H9 (cell line): ENCODE measurements around the gene MATN1. TPM values are rescaled to one million over a fixed set of nuclear protein-coding genes. Genes with fewer than 3 reads are reported as not detected.
A peak's percentile ranks its signal among the peaks of the same experiment; 100 is the strongest.

ENCODE experiments used
- DNase-seq: peaks from one replicate; pipeline ENCODE4 v3.0.0-alpha.2; 2017
- H2AFZ ChIP-seq: one replicate; pipeline ENCODE4 v1.6.1; 2013; ENCODE audit warnings: mild to moderate bottlenecking, low read length, control low read depth, moderate library complexity
- H2AK5ac ChIP-seq: 2 replicates; pipeline ENCODE4 v1.6.1; 2013; ENCODE audit warnings: low read length, control low read depth, mixed read lengths; ENCODE audit not compliant: insufficient read length
- H2BK120ac ChIP-seq: one replicate; pipeline ENCODE4 v1.6.1; 2013; ENCODE audit warnings: low read depth, mild to moderate bottlenecking, low read length, control low read depth, inconsistent platforms; ENCODE audit not compliant: poor library complexity, severe bottlenecking
- H2BK12ac ChIP-seq: 2 replicates; pipeline ENCODE4 v1.6.1; 2013; ENCODE audit warnings: low read length, control low read depth, mixed read lengths, low read depth; ENCODE audit not compliant: insufficient read length
- H2BK15ac ChIP-seq: 2 replicates; pipeline ENCODE4 v1.6.1; 2013; ENCODE audit warnings: low read depth, low read length, control low read depth
- H2BK20ac ChIP-seq: one replicate; pipeline ENCODE4 v1.6.1; 2013; ENCODE audit warnings: low read depth, mild to moderate bottlenecking, low read length, control low read depth, inconsistent platforms; ENCODE audit not compliant: poor library complexity, severe bottlenecking
- H2BK5ac ChIP-seq: 2 replicates; pipeline ENCODE4 v1.6.1; 2013; ENCODE audit warnings: low read length, control low read depth, mixed read lengths; ENCODE audit not compliant: insufficient read length
- H3K14ac ChIP-seq: 2 replicates; pipeline ENCODE4 v1.6.1; 2013; ENCODE audit warnings: low read length, control low read depth; ENCODE audit not compliant: insufficient read depth
- H3K18ac ChIP-seq: 2 replicates; pipeline ENCODE4 v1.6.1; 2013; ENCODE audit warnings: low read depth, mild to moderate bottlenecking, mixed read lengths, low read length, control low read depth; ENCODE audit not compliant: insufficient read length
- H3K23ac ChIP-seq: 2 replicates; pipeline ENCODE4 v1.6.1; 2013; ENCODE audit warnings: low read length, control low read depth, mixed read lengths, low read depth; ENCODE audit not compliant: insufficient read length
- H3K23me2 ChIP-seq: 2 replicates; pipeline ENCODE4 v1.6.1; 2013; ENCODE audit warnings: low read depth, mild to moderate bottlenecking, mixed read lengths, low read length, control low read depth; ENCODE audit not compliant: insufficient read length, poor library complexity, severe bottlenecking
- H3K27ac ChIP-seq: 2 replicates; pipeline ENCODE4 v1.5.1; 2013; ENCODE audit warnings: low read length, control low read depth, mixed read lengths, low read depth; ENCODE audit not compliant: insufficient read length
- H3K27me3 ChIP-seq: 2 replicates; pipeline ENCODE4 v1.6.1; 2013; ENCODE audit warnings: low read length, control low read depth, inconsistent platforms; ENCODE audit not compliant: insufficient read depth
- H3K4ac ChIP-seq: 2 replicates; pipeline ENCODE4 v1.6.1; 2013; ENCODE audit warnings: low read depth, mild to moderate bottlenecking, control low read depth, inconsistent platforms, low read length, moderate library complexity
- H3K4me1 ChIP-seq: 2 replicates; pipeline ENCODE4 v1.6.1; 2013; ENCODE audit warnings: low read length, control low read depth, inconsistent platforms; ENCODE audit not compliant: insufficient read depth
- H3K4me2 ChIP-seq: 2 replicates; pipeline ENCODE4 v1.6.1; 2013; ENCODE audit warnings: low read length, control low read depth, mixed read lengths; ENCODE audit not compliant: insufficient read length, insufficient read depth
- H3K56ac ChIP-seq: 2 replicates; pipeline ENCODE4 v1.6.1; 2013; ENCODE audit warnings: low read depth, mild to moderate bottlenecking, mixed read lengths, low read length, control low read depth; ENCODE audit not compliant: insufficient read length
- H3K79me1 ChIP-seq: 2 replicates; pipeline ENCODE4 v1.6.1; 2013; ENCODE audit warnings: low read depth, mild to moderate bottlenecking, moderate library complexity, low read length, control low read depth, inconsistent platforms; ENCODE audit not compliant: insufficient read depth, poor library complexity, severe bottlenecking
- H3K79me2 ChIP-seq: 2 replicates; pipeline ENCODE4 v1.6.1; 2013; ENCODE audit warnings: low read length, control low read depth, inconsistent platforms; ENCODE audit not compliant: insufficient read depth
- H3K9ac ChIP-seq: 2 replicates; pipeline ENCODE4 v1.6.1; 2013; ENCODE audit warnings: low read length, control low read depth, mixed read lengths; ENCODE audit not compliant: insufficient read length; ENCODE audit errors: extremely low read depth
- H3K9me3 ChIP-seq: one replicate; pipeline ENCODE4 v1.6.1; 2013; ENCODE audit warnings: low read depth, low read length, inconsistent platforms; ENCODE audit not compliant: control insufficient read depth
- H3T11ph ChIP-seq: one replicate; pipeline ENCODE4 v1.6.1; 2013; ENCODE audit warnings: mild to moderate bottlenecking, low read length, control low read depth, inconsistent platforms
- H4K20me1 ChIP-seq: one replicate; pipeline ENCODE4 v1.6.1; 2013; ENCODE audit not compliant: control insufficient read depth, insufficient read length, insufficient read depth
- H4K5ac ChIP-seq: 2 replicates; pipeline ENCODE4 v1.6.1; 2013; ENCODE audit warnings: low read depth, mild to moderate bottlenecking, mixed read lengths, low read length, control low read depth; ENCODE audit not compliant: insufficient read length
- H4K8ac ChIP-seq: replicated peaks from 2 replicates; pipeline ENCODE4 v1.6.1; 2013; ENCODE audit warnings: low read length, control low read depth, mixed read lengths, low read depth; ENCODE audit not compliant: insufficient read length
- H4K91ac ChIP-seq: 2 replicates; pipeline ENCODE4 v1.6.1; 2013; ENCODE audit warnings: low read depth, mild to moderate bottlenecking, moderate library complexity, mixed read lengths, low read length, control low read depth; ENCODE audit not compliant: insufficient read length
- H3K27ac Mint-ChIP-seq, 3 experiments: 2 replicates in 2 of 3; 3 replicates in 1 of 3; pipeline ENCODE4 v1.8.0; 2020 to 2021; ENCODE audit warnings: mixed read lengths in 3 of 3, mild to moderate bottlenecking in 1 of 3, moderate library complexity in 1 of 3
- H3K27me3 Mint-ChIP-seq: 2 replicates; pipeline ENCODE4 v1.8.0; 2021; ENCODE audit warnings: low read depth, mild to moderate bottlenecking, moderate library complexity, mixed read lengths
- H3K36me3 Mint-ChIP-seq, 3 experiments: 2 replicates in 2 of 3; 3 replicates in 1 of 3; pipeline ENCODE4 v1.8.0; 2020 to 2021; ENCODE audit warnings: low read depth in 3 of 3, mixed read lengths in 3 of 3; ENCODE audit not compliant: insufficient read depth in 1 of 3
- H3K4me1 Mint-ChIP-seq, 2 experiments: 2 replicates each; pipeline ENCODE4 v1.8.0; 2020; ENCODE audit warnings: mixed read lengths in 2 of 2
- H3K4me3 Mint-ChIP-seq, 2 experiments: 2 replicates in 1 of 2; 3 replicates in 1 of 2; pipeline ENCODE4 v1.8.0; 2020 to 2021; ENCODE audit warnings: mild to moderate bottlenecking in 2 of 2, mixed read lengths in 2 of 2, moderate library complexity in 1 of 2
- H3K9me3 Mint-ChIP-seq, 2 experiments: 2 replicates in 1 of 2; 3 replicates in 1 of 2; pipeline ENCODE4 v1.8.0; 2020; ENCODE audit warnings: mild to moderate bottlenecking in 2 of 2, mixed read lengths in 2 of 2, moderate library complexity in 1 of 2
- WGBS: extraction: QIAGEN DNeasy Blood & Tissue Kit; methylation state at CpG from one replicate; pipeline ENCODE4 v1.1.7; 2013; ENCODE audit warnings: missing lambda C conversion rate, low lambda C conversion rate, mixed read lengths; ENCODE audit not compliant: insufficient read length; ENCODE audit errors: extremely low coverage; 5-methylcytosine and 5-hydroxymethylcytosine counted together
- total RNA-seq: library from RNA; stranded (reverse); gene quantifications from 2 replicates; pipeline ENCODE4 v1.2.1, GENCODE V29; 2021
- TF ChIP-seq, protein P1 (sequence below): fragments of 200-600 bp; sonication (generic); conservative IDR thresholded peaks from 3 replicates; pipeline ENCODE4 v1.8.0; 2021; ENCODE audit warnings: antibody characterized with exemption, mild to moderate bottlenecking

The MATN1 gene
- total RNA-seq, 1 experiment from 2014 or later = not detected

DNA sequence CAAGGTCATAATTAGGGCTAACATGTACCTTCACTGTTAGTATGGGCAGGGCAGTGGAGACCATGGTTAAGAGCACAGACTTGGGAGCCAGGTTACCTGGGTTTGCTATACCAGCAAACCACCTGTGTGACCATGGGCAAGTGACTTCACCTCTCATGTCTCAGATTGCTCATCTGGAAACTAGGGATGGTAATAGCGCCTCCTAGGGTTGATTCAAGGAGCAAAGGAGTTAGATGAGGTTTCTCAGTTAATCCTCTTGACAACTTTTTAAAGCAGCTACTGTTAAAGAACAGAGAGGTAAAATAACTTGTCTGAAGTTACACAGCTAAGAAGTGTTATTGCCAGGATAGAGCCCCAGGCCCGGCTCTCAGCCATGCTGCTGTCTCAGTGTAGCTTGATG, 790 bp upstream of the MATN1 start:
- Mint-ChIP-seq H3K27ac (no peak overlapping the region; a peak in 1 of 7 replicates), H3K4me1 (peaks cover 20 to 33% of the 10 kb centered on the region in 2 experiments), H3K9me3 (no peaks in the 10 kb centered on the region), H3K27me3 (peaks cover 2% of the 10 kb centered on the region), H3K4me3 (no peak overlapping the region), H3K36me3 (no peaks in the 10 kb centered on the region)
- no peak overlapping the region for H2BK15ac ChIP-seq
- H4K8ac ChIP-seq = no peak overlapping the region
- no peaks in the 10 kb centered on the region for H3K9me3 ChIP-seq
- no peak overlapping the region for H4K5ac ChIP-seq
- no peak overlapping the region for H2BK120ac ChIP-seq
- no peak for DNase-seq
- no CpG with 5 or more reads among the region's 2 CpGs for WGBS
- no peaks in the 10 kb centered on the region for H3K79me1 ChIP-seq
- no peak overlapping the region for H3K14ac ChIP-seq
- no peak overlapping the region for H4K91ac ChIP-seq
- no peaks in the 10 kb centered on the region for H3K79me2 ChIP-seq
- H3T11ph ChIP-seq = no peak overlapping the region
- H3K4ac ChIP-seq = no peak overlapping the region
- H3K23me2 ChIP-seq = peaks cover 3% of the 10 kb centered on the region
- no peaks in the 10 kb centered on the region for H4K20me1 ChIP-seq
- H3K27me3 ChIP-seq = no peaks in the 10 kb centered on the region
- TF ChIP-seq, protein P1, sequence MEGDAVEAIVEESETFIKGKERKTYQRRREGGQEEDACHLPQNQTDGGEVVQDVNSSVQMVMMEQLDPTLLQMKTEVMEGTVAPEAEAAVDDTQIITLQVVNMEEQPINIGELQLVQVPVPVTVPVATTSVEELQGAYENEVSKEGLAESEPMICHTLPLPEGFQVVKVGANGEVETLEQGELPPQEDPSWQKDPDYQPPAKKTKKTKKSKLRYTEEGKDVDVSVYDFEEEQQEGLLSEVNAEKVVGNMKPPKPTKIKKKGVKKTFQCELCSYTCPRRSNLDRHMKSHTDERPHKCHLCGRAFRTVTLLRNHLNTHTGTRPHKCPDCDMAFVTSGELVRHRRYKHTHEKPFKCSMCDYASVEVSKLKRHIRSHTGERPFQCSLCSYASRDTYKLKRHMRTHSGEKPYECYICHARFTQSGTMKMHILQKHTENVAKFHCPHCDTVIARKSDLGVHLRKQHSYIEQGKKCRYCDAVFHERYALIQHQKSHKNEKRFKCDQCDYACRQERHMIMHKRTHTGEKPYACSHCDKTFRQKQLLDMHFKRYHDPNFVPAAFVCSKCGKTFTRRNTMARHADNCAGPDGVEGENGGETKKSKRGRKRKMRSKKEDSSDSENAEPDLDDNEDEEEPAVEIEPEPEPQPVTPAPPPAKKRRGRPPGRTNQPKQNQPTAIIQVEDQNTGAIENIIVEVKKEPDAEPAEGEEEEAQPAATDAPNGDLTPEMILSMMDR = peak; percentile 59
- peaks cover 6% of the 10 kb centered on the region; the same call in 1 of the 2 replicates for H3K4me1 ChIP-seq
- no peak overlapping the region for H2AK5ac ChIP-seq
- H2AFZ ChIP-seq = no peak overlapping the region
- H3K18ac ChIP-seq = no peak overlapping the region
- no peak overlapping the region for H3K56ac ChIP-seq
- no peak overlapping the region for H3K27ac ChIP-seq
- no peak overlapping the region for H2BK20ac ChIP-seq
- no peak overlapping the region for H3K9ac ChIP-seq
- no peak overlapping the region for H2BK5ac ChIP-seq
- no peak overlapping the region for H3K23ac ChIP-seq
- H3K4me2 ChIP-seq = no peak overlapping the region
- H2BK12ac ChIP-seq = no peak overlapping the region
